HG03025 (cell line): Measurements from ENCODE around the gene DGCR8.

Source experiments
- ATAC-seq: cut with Tn5 transposase; IDR thresholded peaks from one replicate; pipeline ENCODE4 v1.9.1; 2021; ENCODE audit warnings: mild to moderate bottlenecking, moderate library complexity; ENCODE audit not compliant: unreplicated experiment, low FRiP score

Gene DGCR8

DNA sequence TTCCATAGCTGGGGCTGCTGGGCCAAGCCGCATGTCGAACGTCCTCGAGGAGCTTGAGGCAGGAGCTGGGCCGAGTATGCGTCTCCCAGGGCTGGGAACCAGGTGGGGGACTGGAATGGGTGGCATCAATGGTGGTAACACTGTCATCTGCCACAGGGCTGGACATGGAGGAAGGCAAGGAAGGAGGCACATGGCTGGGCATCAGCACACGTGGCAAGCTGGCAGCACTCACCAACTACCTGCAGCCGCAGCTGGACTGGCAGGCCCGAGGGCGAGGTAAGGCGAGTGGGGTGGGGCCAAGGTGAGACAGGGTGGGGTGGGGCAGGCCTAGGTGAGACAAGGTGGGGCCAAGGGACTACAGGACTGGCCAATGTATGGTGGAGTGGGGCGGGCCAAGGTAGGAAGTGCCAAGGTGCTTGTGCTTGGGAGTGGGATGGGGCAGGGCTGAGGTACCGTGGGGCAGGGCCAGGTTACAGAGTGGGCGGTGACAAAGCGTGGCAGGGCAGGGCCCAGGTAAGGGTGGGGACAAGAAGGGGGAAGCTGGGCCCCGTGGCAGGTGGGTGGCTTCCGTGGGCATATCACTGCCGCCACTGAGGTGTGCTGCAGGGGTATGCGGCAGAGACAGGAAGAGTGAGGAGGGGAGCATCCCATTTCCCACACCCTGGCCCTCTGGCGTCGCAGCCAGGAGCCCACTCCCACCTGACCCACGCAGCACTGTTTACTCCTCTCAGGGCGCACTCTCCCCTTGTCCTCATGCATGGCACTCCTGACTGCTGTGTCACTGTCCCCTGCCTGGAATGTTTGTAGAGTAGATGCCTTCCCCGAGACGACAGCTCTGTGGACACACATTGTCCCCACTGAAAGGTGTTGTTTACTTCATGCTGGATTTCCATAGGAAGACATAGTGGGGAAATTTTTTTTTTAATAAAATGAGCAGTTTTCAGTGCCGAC lies 27.5 kb upstream of the DGCR8 start:
- no peak for ATAC-seq

DNA sequence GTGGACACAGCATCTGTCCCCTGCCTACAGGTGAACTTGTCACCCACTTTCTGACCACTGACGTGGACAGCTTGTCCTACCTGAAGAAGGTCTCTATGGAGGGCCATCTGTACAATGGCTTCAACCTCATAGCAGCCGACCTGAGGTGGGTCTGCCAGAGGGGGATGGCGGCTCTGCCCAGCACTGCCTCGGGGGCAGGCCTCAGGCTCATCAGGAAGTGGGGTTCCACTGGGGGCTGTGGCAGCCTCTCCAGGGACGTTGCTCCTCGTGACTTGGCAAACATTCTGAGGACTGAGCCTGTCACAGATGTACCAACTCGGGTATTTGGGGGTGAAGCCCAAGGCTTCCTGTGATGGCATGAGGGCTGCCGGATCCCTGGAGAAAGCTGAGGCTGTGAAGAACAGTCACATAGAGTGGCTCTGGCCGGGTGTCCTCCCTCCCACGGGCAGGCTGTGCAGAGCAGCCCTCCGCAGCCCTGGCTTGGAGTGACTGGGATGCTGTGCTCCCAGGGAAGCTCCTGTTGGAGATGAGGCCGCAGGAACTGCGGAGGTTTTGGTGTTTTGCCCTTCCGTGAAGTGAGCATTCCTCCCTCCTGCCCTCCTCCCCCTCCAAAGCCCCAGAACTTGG lies 26.5 kb upstream of the DGCR8 start:
- ATAC-seq = no peak

- no peak for ATAC-seq
These were observed 26.0 kb upstream of the DGCR8 start for GRCh38 chr22:20054034-20054427.

- no peak for ATAC-seq
These were observed 25.6 kb upstream of the DGCR8 start for GRCh38 chr22:20054485-20054884.

GRCh38 chr22:20055144-20055543 lies 24.9 kb upstream of the DGCR8 start:
- no peak for ATAC-seq

DNA sequence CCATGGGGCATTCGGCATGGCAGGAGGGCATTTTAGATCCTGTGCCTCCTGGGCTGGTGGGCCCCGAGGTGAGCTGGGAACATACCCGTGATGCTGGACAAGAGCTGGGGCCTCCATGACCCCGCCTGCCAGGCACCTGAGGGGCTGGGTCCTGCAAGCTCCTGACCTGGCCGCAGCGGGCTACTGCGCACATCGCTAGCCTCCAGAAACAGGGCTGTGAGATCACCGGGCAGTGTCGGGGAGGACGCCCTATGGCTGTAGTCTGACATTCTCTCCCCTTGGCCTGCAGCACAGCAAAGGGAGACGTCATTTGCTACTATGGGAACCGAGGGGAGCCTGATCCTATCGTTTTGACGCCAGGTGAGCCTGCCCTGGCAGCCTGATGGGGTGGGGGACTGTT lies 24.4 kb upstream of the DGCR8 start:
- ATAC-seq = no peak

DNA sequence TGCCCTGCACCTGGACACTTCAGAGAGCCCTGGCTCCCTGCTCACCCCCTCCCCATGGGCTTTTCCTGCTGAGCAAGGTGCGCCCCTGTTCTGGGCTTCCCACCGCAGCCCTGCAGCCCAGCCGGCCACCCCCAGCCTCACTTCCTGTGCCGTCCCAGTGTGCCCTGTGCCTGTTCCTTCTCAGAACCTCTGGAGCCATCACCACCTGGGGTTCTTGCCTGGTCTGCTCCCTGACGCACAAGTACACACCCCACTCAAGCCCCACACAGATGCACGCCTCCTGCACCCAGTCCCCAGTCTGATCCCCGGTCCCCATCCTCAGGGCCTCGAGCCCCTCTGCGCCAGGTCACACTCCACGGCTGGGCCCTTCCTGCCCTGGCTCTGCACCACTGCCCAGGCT lies 23.9 kb upstream of the DGCR8 start:
- ATAC-seq = no peak

GRCh38 chr22:20056696-20057386 lies 23.2 kb upstream of the DGCR8 start:
- no peak for ATAC-seq

GRCh38 chr22:20057596-20058268 lies 22.3 kb upstream of the DGCR8 start:
- no peak for ATAC-seq

- ATAC-seq = no peak
These were observed 20.9 kb upstream of the DGCR8 start for GRCh38 chr22:20058989-20059770.

DNA sequence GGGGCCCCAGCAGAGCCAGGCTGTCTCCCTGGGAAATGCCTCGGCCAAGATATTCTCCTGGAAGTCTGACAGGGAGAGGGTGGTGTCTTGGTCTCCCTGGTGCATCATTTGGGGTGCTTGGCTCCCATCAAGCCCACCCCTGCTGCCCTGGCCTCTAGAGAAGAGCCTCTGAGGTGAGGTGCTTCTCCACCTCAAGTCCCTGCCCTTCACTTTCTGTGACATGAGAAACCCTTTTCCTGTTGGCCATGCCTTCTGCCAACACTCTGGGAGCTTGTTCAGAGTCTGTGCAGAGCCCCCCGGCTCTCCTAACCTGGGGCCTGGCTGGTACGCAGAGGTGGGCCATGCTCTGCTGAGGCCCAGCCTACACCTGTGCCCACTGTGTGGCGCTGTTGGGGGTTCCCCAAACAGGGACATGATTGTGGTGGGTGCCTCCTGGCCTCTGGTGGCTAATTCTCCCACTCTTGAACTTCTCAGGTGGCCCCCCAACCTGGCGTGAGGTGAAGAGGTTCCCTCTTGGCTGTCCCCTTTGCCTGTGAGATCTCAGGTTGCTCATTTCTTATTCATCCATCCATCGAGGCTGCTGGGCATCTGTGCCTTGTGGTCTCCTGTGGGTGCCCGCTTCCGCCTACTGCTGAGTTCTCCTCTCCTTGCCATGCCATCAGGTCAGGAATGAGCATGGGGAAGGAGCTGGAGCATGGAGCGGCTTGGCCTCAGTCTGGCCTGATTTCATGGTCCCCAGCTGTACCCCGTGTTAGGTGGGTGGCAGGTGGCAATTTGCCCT lies 19.2 kb upstream of the DGCR8 start:
- ATAC-seq = no peak

GRCh38 chr22:20061481-20061861 lies 18.6 kb upstream of the DGCR8 start:
- no peak for ATAC-seq

GRCh38 chr22:20062043-20062765 lies 17.8 kb upstream of the DGCR8 start:
- no peak for ATAC-seq

DNA sequence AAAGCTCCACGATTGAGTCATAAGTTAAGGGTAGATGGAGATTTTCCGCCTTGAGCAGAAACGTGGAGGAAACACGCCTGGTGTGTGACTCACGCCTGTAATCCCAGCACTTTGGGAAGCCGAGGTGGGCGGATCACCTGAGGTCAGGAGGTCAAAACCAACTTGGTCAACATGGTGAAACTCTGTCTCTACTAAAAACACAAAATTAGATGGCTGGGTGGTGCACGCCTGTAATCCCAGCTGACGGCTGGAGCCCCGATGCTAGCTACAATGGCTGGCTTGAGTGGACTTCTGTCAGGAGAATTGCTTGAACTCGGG lies 17.3 kb upstream of the DGCR8 start:
- no peak for ATAC-seq

- ATAC-seq = no peak
These were observed 16.5 kb upstream of the DGCR8 start for GRCh38 chr22:20063271-20064139.

DNA sequence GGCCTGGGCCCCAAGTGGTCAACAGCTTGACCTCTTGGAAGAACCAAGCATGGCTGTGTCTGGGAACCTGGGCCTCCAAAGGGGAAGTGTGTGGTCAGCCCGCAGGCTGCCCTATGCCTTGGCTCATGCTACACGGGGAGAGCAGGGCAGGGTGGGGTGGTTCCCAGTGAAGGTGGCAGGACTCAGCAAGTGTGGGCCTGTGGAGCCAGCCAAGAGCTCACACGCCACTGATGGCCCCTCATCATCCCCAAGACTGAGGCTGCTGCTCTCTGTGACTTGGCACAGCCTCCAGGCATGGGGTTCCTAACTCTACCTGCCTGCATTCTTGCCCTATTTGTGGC lies 15.9 kb upstream of the DGCR8 start:
- no peak for ATAC-seq

DNA sequence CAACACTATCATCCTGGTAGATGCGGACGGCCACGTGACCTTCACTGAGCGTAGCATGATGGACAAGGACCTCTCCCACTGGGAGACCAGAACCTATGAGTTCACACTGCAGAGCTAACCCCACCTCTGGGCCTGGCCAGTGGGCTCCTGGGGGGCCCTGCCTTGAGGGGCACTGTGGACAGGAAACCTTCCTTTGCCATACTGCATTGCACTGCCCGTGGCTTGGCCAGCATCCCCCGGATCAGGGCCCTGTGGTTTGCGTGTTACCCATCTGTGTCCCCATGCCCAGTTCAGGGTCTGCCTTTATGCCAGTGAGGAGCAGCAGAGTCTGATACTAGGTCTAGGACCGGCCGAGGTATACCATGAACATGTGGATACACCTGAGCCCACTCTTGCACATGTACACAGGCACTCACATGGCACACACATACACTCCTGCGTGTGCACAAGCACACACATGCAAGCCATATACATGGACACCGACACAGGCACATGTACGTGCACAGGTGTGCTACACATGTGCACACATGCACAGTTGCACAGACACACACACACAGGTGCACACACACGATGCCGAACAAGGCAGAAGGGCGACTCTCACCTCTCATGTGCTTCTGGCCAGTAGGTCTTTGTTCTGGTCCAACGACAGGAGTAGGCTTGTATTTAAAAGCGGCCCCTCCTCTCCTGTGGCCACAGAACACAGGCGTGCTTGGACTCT lies 15.3 kb upstream of the DGCR8 start:
- ATAC-seq = no peak
